ENCODE results near the gene VAPB.
A peak's percentile ranks its signal among the peaks of the same experiment; 100 is the strongest.

VAPB gene

GRCh38 chr20:58429303-58429702 is 40.3 kb downstream of the VAPB start:
- H3K4me1 ChIP-seq (ENCODE audit: control insufficient read depth, low read depth, low read length), result peaks cover 9% of the 10 kb centered on the region
- H3K27me3 ChIP-seq (ENCODE audit: control insufficient read depth, insufficient read depth, low read length), result no peaks in the 10 kb centered on the region
- peaks cover 4% of the 10 kb centered on the region for H3K9me3 ChIP-seq (ENCODE audit: control insufficient read depth, low read depth, low read length)
- no peak overlapping the region for H3K9ac ChIP-seq (ENCODE audit: low read length)
- no peak overlapping the region for H3K4me3 ChIP-seq (ENCODE audit: low read length)
- no peak overlapping the region for H3K27ac ChIP-seq (ENCODE audit: low read length)
- no peaks in the 10 kb centered on the region for H3K36me3 ChIP-seq (ENCODE audit: control insufficient read depth, low read depth, low read length)

DNA sequence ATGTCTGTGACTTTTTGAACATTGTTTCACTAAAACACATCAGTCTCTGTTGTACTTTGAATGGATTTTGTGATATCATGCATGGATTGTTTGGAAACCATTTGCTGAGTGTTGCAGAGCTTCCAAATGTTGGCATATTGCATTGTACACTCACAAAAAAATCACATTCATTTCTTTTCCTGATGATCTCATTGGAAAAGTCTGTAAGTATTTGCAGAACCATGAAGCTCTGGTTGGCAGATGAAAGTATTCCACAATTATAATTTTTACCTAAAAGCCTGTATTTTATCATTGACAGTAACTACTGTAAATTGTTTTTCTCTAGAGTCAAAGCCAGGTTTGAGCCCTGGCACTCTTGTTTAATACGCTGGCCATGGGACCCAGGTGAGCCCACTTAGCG is 42.1 kb downstream of the VAPB start:
- Histone ChIP-seq H3K9me3 (ENCODE audit: control insufficient read depth, low read depth, low read length) (peaks cover 4% of the 10 kb centered on the region), H3K9ac (ENCODE audit: low read length) (no peak overlapping the region), H3K4me3 (ENCODE audit: low read length) (no peak overlapping the region), H3K36me3 (ENCODE audit: control insufficient read depth, low read depth, low read length) (no peaks in the 10 kb centered on the region), H3K27ac (ENCODE audit: low read length) (no peak overlapping the region), H3K4me1 (ENCODE audit: control insufficient read depth, low read depth, low read length) (peaks cover 9% of the 10 kb centered on the region), H3K27me3 (ENCODE audit: control insufficient read depth, insufficient read depth, low read length) (no peaks in the 10 kb centered on the region)

DNA sequence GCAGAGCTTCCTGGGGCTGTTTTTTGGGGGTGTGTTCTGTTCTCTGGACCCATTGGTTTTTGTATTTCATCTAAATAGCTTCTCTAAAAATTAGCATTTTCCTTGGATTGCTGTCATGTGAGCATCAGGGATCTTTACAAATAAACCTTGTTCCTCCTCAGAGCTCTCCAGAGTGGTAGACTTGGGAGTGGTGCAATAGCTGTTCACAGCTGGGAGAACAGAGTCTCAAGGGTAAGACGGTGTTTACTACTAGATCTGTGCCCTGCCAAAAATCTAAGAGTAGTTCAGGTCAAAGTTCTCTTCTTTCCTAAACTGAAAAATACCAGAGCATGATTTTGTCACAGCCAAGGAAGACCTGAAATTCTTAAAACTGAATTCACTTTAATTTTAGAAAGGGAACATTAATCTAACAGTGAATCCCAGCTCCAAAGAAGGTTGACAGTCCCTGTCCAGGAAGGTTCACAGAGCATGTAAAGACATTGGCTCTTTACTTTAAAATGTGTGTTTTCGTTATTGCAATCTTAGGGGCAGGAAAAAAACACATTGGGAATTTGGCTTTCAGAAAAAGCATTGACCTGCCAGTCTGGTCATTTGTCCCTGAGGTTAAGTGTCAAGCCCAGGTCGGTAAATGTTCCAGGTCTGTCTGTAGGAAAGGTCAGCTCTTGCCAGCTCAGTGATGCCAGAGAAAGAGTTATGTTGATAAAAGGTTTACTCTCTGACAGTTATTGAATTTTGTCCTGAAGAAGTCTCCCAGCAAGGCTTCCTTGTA is 43.3 kb downstream of the VAPB start:
- H3K9ac ChIP-seq (ENCODE audit: low read length), result no peak overlapping the region
- H3K27ac ChIP-seq (ENCODE audit: low read length), result no peak overlapping the region
- no peak overlapping the region for H3K4me3 ChIP-seq (ENCODE audit: low read length)
- H3K27me3 ChIP-seq (ENCODE audit: control insufficient read depth, insufficient read depth, low read length), result no peaks in the 10 kb centered on the region
- H3K36me3 ChIP-seq (ENCODE audit: control insufficient read depth, low read depth, low read length), result no peaks in the 10 kb centered on the region
- peaks cover 3% of the 10 kb centered on the region for H3K9me3 ChIP-seq (ENCODE audit: control insufficient read depth, low read depth, low read length)
- H3K4me1 ChIP-seq (ENCODE audit: control insufficient read depth, low read depth, low read length), result peaks cover 9% of the 10 kb centered on the region

- Histone ChIP-seq H3K36me3 (ENCODE audit: control insufficient read depth, low read depth, low read length) (no peaks in the 10 kb centered on the region), H3K9me3 (ENCODE audit: control insufficient read depth, low read depth, low read length) (no peaks in the 10 kb centered on the region), H3K27ac (ENCODE audit: low read length) (no peak overlapping the region), H3K4me1 (ENCODE audit: control insufficient read depth, low read depth, low read length) (peaks cover 9% of the 10 kb centered on the region), H3K4me3 (ENCODE audit: low read length) (no peak overlapping the region), H3K9ac (ENCODE audit: low read length) (no peak overlapping the region), H3K27me3 (ENCODE audit: control insufficient read depth, insufficient read depth, low read length) (no peaks in the 10 kb centered on the region)
These were observed 44.1 kb downstream of the VAPB start for GRCh38 chr20:58433029-58433647.

- Histone ChIP-seq H3K9me3 (ENCODE audit: control insufficient read depth, low read depth, low read length) (no peaks in the 10 kb centered on the region), H3K27me3 (ENCODE audit: control insufficient read depth, insufficient read depth, low read length) (no peaks in the 10 kb centered on the region), H3K27ac (ENCODE audit: low read length) (no peak overlapping the region), H3K36me3 (ENCODE audit: control insufficient read depth, low read depth, low read length) (no peaks in the 10 kb centered on the region), H3K4me1 (ENCODE audit: control insufficient read depth, low read depth, low read length) (peaks cover 9% of the 10 kb centered on the region), H3K9ac (ENCODE audit: low read length) (no peak overlapping the region), H3K4me3 (ENCODE audit: low read length) (no peak overlapping the region)
These were observed 44.7 kb downstream of the VAPB start for GRCh38 chr20:58433759-58434158.

DNA sequence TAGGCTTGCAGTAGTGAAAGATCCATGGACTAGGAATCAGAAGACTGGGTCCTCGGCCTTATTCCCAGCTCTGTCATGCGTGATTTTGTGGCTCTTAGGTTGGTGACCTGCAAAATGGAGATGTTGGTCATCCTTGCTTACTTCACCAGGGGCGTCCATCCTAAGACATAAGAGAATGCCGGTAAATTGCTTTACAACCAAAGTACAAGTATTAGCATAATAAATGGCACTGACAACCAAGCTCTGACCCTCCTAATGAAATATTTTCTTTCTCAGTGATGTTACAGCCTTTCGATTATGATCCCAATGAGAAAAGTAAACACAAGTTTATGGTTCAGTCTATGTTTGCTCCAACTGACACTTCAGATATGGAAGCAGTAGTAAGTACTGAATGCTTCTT is 45.3 kb downstream of the VAPB start:
- H3K36me3 ChIP-seq (ENCODE audit: control insufficient read depth, low read depth, low read length), result no peaks in the 10 kb centered on the region
- H3K4me1 ChIP-seq (ENCODE audit: control insufficient read depth, low read depth, low read length), result peaks cover 14% of the 10 kb centered on the region
- H3K9ac ChIP-seq (ENCODE audit: low read length), result no peak overlapping the region
- H3K27me3 ChIP-seq (ENCODE audit: control insufficient read depth, insufficient read depth, low read length), result no peaks in the 10 kb centered on the region
- H3K27ac ChIP-seq (ENCODE audit: low read length), result no peak overlapping the region
- H3K9me3 ChIP-seq (ENCODE audit: control insufficient read depth, low read depth, low read length), result no peaks in the 10 kb centered on the region
- H3K4me3 ChIP-seq (ENCODE audit: low read length), result no peak overlapping the region

DNA sequence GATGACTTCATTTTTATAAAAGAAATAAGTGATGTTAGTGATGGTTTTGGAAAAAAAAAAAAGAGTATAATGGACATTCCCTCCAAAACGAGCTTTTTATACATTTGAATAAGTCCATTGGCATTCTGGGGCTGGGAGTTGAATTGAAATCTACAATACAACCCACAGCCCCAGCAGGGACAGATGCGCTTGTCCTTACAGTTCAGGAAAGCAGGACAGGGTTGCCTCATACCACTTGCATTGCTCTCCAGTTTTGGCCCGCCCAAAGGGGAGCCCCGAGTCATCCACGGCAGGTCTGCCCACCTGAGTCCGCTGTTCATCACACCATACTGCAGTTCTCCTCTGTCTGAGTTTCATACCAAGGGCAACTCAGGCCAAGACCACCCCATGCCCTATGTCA is 46.2 kb downstream of the VAPB start:
- no peaks in the 10 kb centered on the region for H3K9me3 ChIP-seq (ENCODE audit: control insufficient read depth, low read depth, low read length)
- H3K36me3 ChIP-seq (ENCODE audit: control insufficient read depth, low read depth, low read length), result no peaks in the 10 kb centered on the region
- H3K27ac ChIP-seq (ENCODE audit: low read length), result no peak overlapping the region
- no peaks in the 10 kb centered on the region for H3K27me3 ChIP-seq (ENCODE audit: control insufficient read depth, insufficient read depth, low read length)
- H3K4me1 ChIP-seq (ENCODE audit: control insufficient read depth, low read depth, low read length), result peaks cover 21% of the 10 kb centered on the region
- H3K9ac ChIP-seq (ENCODE audit: low read length), result no peak overlapping the region
- H3K4me3 ChIP-seq (ENCODE audit: low read length), result no peak overlapping the region

DNA sequence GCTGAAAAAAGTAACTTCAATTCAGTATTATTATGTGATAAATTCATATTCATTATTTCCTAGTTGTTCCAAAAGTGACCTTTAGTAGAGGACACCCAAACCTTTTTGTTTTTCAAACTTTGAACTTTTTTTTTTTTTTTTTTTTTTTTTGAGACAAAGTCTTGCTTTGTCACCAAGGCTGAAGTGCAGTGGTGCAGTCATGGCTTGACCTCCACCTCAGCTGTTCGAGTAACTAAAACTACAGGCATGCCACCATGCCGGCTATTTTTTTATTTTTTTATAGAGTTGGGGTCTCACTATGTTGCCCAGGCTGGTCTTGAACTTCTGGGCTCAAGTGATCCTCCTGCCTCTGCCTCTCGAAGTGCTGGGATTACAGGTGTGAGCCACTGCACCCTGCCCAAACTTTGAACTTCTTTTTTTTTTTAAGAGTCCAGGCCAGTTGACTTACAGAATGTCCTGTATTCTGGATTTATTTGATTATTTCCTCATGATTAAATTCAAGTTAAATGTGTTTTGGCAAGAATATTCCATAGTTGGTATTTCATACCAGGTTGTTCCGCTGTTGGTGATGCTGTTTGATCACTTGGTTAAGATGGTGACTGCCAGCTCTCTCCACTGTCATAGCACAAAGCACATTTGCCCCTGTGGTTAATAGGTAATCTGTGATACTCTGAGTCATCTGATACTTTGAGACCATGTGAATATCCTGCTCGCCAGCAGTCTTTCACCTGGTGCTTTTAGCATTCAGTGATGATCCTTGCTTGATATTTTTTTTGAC is 48.0 kb downstream of the VAPB start:
- H3K9me3 ChIP-seq (ENCODE audit: control insufficient read depth, low read depth, low read length), result no peaks in the 10 kb centered on the region
- H3K4me1 ChIP-seq (ENCODE audit: control insufficient read depth, low read depth, low read length), result peaks cover 27% of the 10 kb centered on the region
- no peak overlapping the region for H3K27ac ChIP-seq (ENCODE audit: low read length)
- H3K4me3 ChIP-seq (ENCODE audit: low read length), result no peak overlapping the region
- no peaks in the 10 kb centered on the region for H3K27me3 ChIP-seq (ENCODE audit: control insufficient read depth, insufficient read depth, low read length)
- H3K36me3 ChIP-seq (ENCODE audit: control insufficient read depth, low read depth, low read length), result no peaks in the 10 kb centered on the region
- H3K9ac ChIP-seq (ENCODE audit: low read length), result no peak overlapping the region

GRCh38 chr20:58438970-58439808 is 50.2 kb downstream of the VAPB start:
- Histone ChIP-seq H3K4me1 (ENCODE audit: control insufficient read depth, low read depth, low read length) (peaks cover 28% of the 10 kb centered on the region), H3K4me3 (ENCODE audit: low read length) (no peak overlapping the region), H3K9me3 (ENCODE audit: control insufficient read depth, low read depth, low read length) (no peaks in the 10 kb centered on the region), H3K27me3 (ENCODE audit: control insufficient read depth, insufficient read depth, low read length) (no peaks in the 10 kb centered on the region), H3K27ac (ENCODE audit: low read length) (peak overlapping the region; percentile 3), H3K36me3 (ENCODE audit: control insufficient read depth, low read depth, low read length) (peaks cover 4% of the 10 kb centered on the region), H3K9ac (ENCODE audit: low read length) (no peak overlapping the region)

DNA sequence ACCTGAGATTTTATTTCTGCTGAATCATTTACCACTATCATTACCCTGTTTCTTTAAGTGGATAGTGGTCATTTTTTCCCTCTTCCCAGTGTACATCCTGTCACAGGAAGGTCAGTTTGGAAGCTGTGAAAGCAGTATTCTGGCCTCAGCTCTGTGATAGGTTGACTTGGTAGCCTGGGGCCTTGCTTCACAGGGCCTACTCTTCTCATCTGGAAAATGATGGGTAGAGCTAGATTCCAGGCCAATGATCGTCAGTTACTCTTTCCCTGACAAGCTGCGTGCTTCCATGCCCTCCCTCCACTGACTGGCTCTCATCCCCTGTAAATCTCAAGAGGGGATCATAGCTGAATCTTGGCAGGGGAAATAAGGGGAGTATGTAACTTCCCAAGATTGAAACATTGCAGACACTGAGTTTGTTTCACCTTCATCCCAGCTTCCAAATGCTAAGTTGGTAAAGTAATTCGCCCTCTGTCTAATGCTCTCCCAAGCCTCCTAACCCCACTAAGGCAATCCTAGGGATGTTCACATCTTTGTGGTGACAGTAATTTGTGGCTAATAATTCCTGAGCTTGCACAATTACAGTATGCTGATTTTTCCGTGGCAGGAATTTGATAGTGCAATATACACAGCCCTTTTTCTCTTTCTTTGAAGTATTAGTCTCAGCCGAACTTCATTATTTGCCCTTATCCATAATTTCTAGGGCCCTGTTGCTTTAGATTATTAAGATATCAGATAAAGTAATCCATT is 51.2 kb downstream of the VAPB start:
- Histone ChIP-seq H3K4me3 (ENCODE audit: low read length) (no peak overlapping the region), H3K9me3 (ENCODE audit: control insufficient read depth, low read depth, low read length) (no peaks in the 10 kb centered on the region), H3K9ac (ENCODE audit: low read length) (no peak overlapping the region), H3K27me3 (ENCODE audit: control insufficient read depth, insufficient read depth, low read length) (no peaks in the 10 kb centered on the region), H3K4me1 (ENCODE audit: control insufficient read depth, low read depth, low read length) (peaks cover 22% of the 10 kb centered on the region), H3K36me3 (ENCODE audit: control insufficient read depth, low read depth, low read length) (peaks cover 14% of the 10 kb centered on the region), H3K27ac (ENCODE audit: low read length) (peak overlapping the region; percentile 6)
